IMR-90 (cell line): Measurements from ENCODE around the gene DICER1.

ENCODE experiments used
- BHLHE40 ChIP-seq: fragments of 150-350 bp; IDR thresholded peaks from 2 replicates; pipeline ENCODE4 v1.6.1; 2016; ENCODE audit warnings: mild to moderate bottlenecking, low read depth, low read length
- CEBPB ChIP-seq: IDR thresholded peaks from 2 replicates; pipeline ENCODE4 v1.6.1; 2012; ENCODE audit warnings: low read depth, low read length, improper control_type of control experiment
- CTCF ChIP-seq: conservative IDR thresholded peaks from 2 replicates; pipeline ENCODE4 v1.5.1; 2012; ENCODE audit warnings: mild to moderate bottlenecking, low read depth, low read length, improper control_type of control experiment
- FOS ChIP-seq: fragments of 150-350 bp; IDR thresholded peaks from 2 replicates; pipeline ENCODE4 v1.6.1; 2016; ENCODE audit warnings: low read depth, low read length
- MAFK ChIP-seq: IDR thresholded peaks from 2 replicates; pipeline ENCODE4 v1.6.1; 2012; ENCODE audit warnings: low read depth, low read length, improper control_type of control experiment
- MAZ ChIP-seq: IDR thresholded peaks from 2 replicates; pipeline ENCODE4 v1.6.1; 2012; ENCODE audit warnings: low read depth, mild to moderate bottlenecking, low read length, improper control_type of control experiment, moderate library complexity, borderline replicate concordance
- MXI1 ChIP-seq: IDR thresholded peaks from 2 replicates; pipeline ENCODE4 v1.6.1; 2012; ENCODE audit warnings: low read depth, mild to moderate bottlenecking, low read length, moderate library complexity, borderline replicate concordance
- POLR2A ChIP-seq: IDR thresholded peaks from 2 replicates; pipeline ENCODE4 v1.6.1; 2012; ENCODE audit warnings: mild to moderate bottlenecking, low read depth, low read length
- RAD21 ChIP-seq: IDR thresholded peaks from 2 replicates; pipeline ENCODE4 v1.6.1; 2012; ENCODE audit warnings: low read length, improper control_type of control experiment
- RCOR1 ChIP-seq: IDR thresholded peaks from 2 replicates; pipeline ENCODE4 v1.6.1; 2012; ENCODE audit warnings: mild to moderate bottlenecking, low read length, improper control_type of control experiment; ENCODE audit not compliant: insufficient replicate concordance
- RFX5 ChIP-seq: IDR thresholded peaks from 2 replicates; pipeline ENCODE4 v1.8.0; 2012; ENCODE audit warnings: low read depth, mild to moderate bottlenecking, low read length, moderate library complexity
- USF2 ChIP-seq: fragments of 150-350 bp; IDR thresholded peaks from 2 replicates; pipeline ENCODE4 v1.6.1; 2017; ENCODE audit warnings: mild to moderate bottlenecking, antibody characterized with exemption, low read length, low read depth
- TF ChIP-seq, protein P1 (sequence below): fragments of 150-350 bp; IDR thresholded peaks from 2 replicates; pipeline ENCODE4 v1.6.1; 2016; ENCODE audit warnings: low read depth, mild to moderate bottlenecking, low read length, moderate library complexity, borderline replicate concordance

GRCh38 chr14:95149441-95149840 lies 7.9 kb downstream of the DICER1 start:
- no peak for TF ChIP-seq POLR2A
- no peak for TF ChIP-seq CTCF
- TF ChIP-seq RFX5 = no peak
- TF ChIP-seq MAFK = no peak
- TF ChIP-seq CEBPB = no peak
- TF ChIP-seq FOS = no peak
- TF ChIP-seq, protein P1, sequence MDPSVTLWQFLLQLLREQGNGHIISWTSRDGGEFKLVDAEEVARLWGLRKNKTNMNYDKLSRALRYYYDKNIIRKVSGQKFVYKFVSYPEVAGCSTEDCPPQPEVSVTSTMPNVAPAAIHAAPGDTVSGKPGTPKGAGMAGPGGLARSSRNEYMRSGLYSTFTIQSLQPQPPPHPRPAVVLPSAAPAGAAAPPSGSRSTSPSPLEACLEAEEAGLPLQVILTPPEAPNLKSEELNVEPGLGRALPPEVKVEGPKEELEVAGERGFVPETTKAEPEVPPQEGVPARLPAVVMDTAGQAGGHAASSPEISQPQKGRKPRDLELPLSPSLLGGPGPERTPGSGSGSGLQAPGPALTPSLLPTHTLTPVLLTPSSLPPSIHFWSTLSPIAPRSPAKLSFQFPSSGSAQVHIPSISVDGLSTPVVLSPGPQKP = no peak
- TF ChIP-seq BHLHE40 = no peak
- no peak for TF ChIP-seq MXI1
- TF ChIP-seq RAD21 = no peak
- no peak for TF ChIP-seq USF2
- no peak for TF ChIP-seq MAZ
- TF ChIP-seq RCOR1 = no peak
